Neural crest cell (in vitro differentiated cells): ENCODE results near the gene NTRK1. TPM values are rescaled to one million over a fixed set of nuclear protein-coding genes. Genes with fewer than 3 reads are reported as not detected.

Source experiments
- DNase-seq: peaks from one replicate; pipeline ENCODE4 v3.0.0; 2021; ENCODE audit warnings: low read depth, mixed read lengths, low spot score
- H3K27ac Mint-ChIP-seq: one replicate; pipeline ENCODE4 v1.8.0; 2021; ENCODE audit warnings: mild to moderate bottlenecking, mixed read lengths; ENCODE audit not compliant: unreplicated experiment
- H3K27me3 Mint-ChIP-seq: 2 replicates; pipeline ENCODE4 v1.8.0; 2021; ENCODE audit warnings: low read depth, mild to moderate bottlenecking, mixed read lengths
- H3K36me3 Mint-ChIP-seq: 2 replicates; pipeline ENCODE4 v1.8.0; 2021; ENCODE audit warnings: low read depth, mild to moderate bottlenecking, mixed read lengths
- H3K4me1 Mint-ChIP-seq: 2 replicates; pipeline ENCODE4 v1.8.0; 2021; ENCODE audit warnings: mixed read lengths
- H3K4me3 Mint-ChIP-seq: one replicate; pipeline ENCODE4 v1.8.0; 2021; ENCODE audit warnings: mild to moderate bottlenecking, mixed read lengths
- H3K9me3 Mint-ChIP-seq: 2 replicates; pipeline ENCODE4 v1.8.0; 2021; ENCODE audit warnings: mixed read lengths
- total RNA-seq: library from RNA; stranded (reverse); gene quantifications from 2 replicates; pipeline ENCODE4 v1.2.1, GENCODE V29; 2021
- TF ChIP-seq, protein P1 (sequence below): fragments of 200-600 bp; sonication (generic); conservative IDR thresholded peaks from 2 replicates; pipeline ENCODE4 v1.5.0; 2021; ENCODE audit warnings: antibody characterized with exemption, mild to moderate bottlenecking

The NTRK1 gene
- total RNA-seq, 1 donor from 2014 or later: 0.21 TPM

DNA sequence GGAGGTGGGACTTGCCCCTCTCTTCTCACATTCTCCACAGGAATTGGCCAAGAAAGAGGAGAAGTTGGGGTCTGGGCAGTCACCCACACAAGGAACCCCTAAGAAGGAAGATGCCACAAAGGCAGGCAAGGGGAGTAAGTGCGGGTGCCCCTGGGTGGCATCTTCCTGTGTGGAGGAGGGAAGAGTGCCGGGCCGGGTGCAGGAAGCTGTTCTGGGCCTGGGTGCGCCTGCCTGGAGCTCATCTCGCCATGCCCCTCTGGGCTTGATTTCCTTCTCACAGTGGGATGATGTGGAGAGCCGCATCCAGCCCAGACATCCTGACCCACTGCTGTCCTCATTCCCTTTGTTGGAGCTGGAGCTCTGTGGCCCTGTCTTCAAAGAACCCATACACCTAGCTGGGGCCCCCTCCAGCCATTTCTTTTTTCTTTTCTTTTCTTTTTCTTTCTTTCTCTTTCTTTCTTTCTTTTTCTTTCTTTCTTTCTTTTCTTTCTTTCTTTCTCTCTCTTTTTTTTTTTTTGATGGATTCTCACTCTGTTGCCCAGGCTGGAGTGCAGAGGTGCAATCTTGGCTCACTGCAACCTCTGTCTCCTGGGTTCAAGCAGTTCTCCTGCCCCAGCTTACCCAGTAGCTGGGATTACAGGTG is 69.1 kb downstream of the NTRK1 start:
- Mint-ChIP-seq H3K9me3 (no peaks in the 10 kb centered on the region), H3K36me3 (peaks cover 2% of the 10 kb centered on the region), H3K27me3 (peaks cover 76% of the 10 kb centered on the region), H3K27ac (no peak overlapping the region), H3K4me1 (peaks cover 18% of the 10 kb centered on the region), H3K4me3 (no peak overlapping the region)
- DNase-seq: no peak
- TF ChIP-seq, protein P1, sequence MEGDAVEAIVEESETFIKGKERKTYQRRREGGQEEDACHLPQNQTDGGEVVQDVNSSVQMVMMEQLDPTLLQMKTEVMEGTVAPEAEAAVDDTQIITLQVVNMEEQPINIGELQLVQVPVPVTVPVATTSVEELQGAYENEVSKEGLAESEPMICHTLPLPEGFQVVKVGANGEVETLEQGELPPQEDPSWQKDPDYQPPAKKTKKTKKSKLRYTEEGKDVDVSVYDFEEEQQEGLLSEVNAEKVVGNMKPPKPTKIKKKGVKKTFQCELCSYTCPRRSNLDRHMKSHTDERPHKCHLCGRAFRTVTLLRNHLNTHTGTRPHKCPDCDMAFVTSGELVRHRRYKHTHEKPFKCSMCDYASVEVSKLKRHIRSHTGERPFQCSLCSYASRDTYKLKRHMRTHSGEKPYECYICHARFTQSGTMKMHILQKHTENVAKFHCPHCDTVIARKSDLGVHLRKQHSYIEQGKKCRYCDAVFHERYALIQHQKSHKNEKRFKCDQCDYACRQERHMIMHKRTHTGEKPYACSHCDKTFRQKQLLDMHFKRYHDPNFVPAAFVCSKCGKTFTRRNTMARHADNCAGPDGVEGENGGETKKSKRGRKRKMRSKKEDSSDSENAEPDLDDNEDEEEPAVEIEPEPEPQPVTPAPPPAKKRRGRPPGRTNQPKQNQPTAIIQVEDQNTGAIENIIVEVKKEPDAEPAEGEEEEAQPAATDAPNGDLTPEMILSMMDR: no peak

DNA sequence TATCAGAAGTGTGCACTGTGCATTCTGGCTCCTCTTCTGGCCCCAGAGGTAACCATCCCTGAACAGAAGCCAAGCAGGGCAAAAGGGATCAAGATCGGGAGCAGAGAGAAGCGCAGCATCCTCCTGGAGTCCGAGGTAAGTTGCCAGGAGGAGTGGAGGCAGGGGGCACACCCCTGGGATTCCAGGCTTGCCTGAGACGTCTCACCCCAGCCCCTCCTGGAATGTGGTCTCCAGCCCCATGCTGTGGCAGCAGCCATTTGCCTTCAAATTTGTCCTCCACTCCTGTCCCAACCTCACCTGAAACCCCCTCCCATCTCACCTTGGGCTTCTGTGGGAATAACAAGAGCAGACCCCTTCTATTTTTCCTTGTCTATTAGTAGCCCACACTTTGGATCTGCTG is 69.8 kb downstream of the NTRK1 start:
- Mint-ChIP-seq H3K9me3 (no peaks in the 10 kb centered on the region), H3K27me3 (peaks cover 68% of the 10 kb centered on the region), H3K27ac (no peak overlapping the region), H3K36me3 (peaks cover 2% of the 10 kb centered on the region), H3K4me1 (peaks cover 18% of the 10 kb centered on the region), H3K4me3 (peak overlapping the region; percentile 76)
- TF ChIP-seq, protein P1: no peak
- no peak for DNase-seq

Other genes starting within 250 kb of the NTRK1 start
- gene HAPLN2, start 241.4 kb upstream of the NTRK1 start, total RNA-seq: 0.70 and 0.91 TPM in 2 replicates
- 2.4 and 3.1 TPM in 2 replicates for gene BCAN, start 218.7 kb upstream of the NTRK1 start, total RNA-seq
- gene NES, start 183.5 kb upstream of the NTRK1 start, total RNA-seq: 248 and 265 TPM in 2 replicates
- gene CRABP2, start 155.3 kb upstream of the NTRK1 start, total RNA-seq: 606 and 647 TPM in 2 replicates
- gene METTL25B, start 132.4 kb upstream of the NTRK1 start, total RNA-seq: 30.4 and 33.0 TPM in 2 replicates
- gene ISG20L2, start 132.1 kb upstream of the NTRK1 start, total RNA-seq: 47.0 and 52.7 TPM in 2 replicates
- 37.3 and 49.3 TPM in 2 replicates for gene MRPL24, start 119.8 kb upstream of the NTRK1 start, total RNA-seq
- gene HDGF, start 109.2 kb upstream of the NTRK1 start, total RNA-seq: 294 and 304 TPM in 2 replicates
- 99.8 and 102 TPM in 2 replicates for gene PRCC, start 93.3 kb upstream of the NTRK1 start, total RNA-seq
- gene SH2D2A, start 44.0 kb upstream of the NTRK1 start, total RNA-seq: 1.0 and 1.1 TPM in 2 replicates
- 0.07 TPM in 1 of 2 replicates, not detected in the other for gene INSRR, start 1.7 kb upstream of the NTRK1 start, total RNA-seq
- 6.8 and 6.9 TPM in 2 replicates for gene PEAR1, start 32.9 kb downstream of the NTRK1 start, total RNA-seq
- gene LRRC71, start 59.8 kb downstream of the NTRK1 start, total RNA-seq: not detected in 2 replicates
- gene ARHGEF11, start 184.9 kb downstream of the NTRK1 start, total RNA-seq: 51.5 and 52.7 TPM in 2 replicates
- 0.19 and 0.23 TPM in 2 replicates for gene ETV3L, start 238.9 kb downstream of the NTRK1 start, total RNA-seq